Measurements from ENCODE around the gene ZNF792. TPM values are rescaled to one million over a fixed set of nuclear protein-coding genes. Genes with fewer than 3 reads are reported as not detected.

Gene ZNF792
- total RNA-seq: 2.9 and 3.1 TPM in 2 replicates

GRCh38 chr19:34963573-34964406 is at the start of gene ZNF792:
ZNF792 (minus strand) TSS chr19:34964229; CDS start chr19:34963662, 567 bp downstream.

GRCh38 chr19:34999498-35000337 is 35.7 kb upstream of the ZNF792 start, which contains the start of gene GRAMD1A:
GRAMD1A (plus strand) TSS chr19:35000323; CDS start chr19:35000479, 156 bp downstream.

GRCh38 chr19:34926685-34927375 is 37.2 kb downstream of the ZNF792 start, which contains the start of gene ZNF30:
ZNF30 (plus strand) TSS chr19:34926903; CDS start chr19:34929948, 3,045 bp downstream.

Other genes starting within 250 kb of the ZNF792 start
- gene ZNF181, start 230.0 kb downstream of the ZNF792 start, total RNA-seq: 14.6 and 18.8 TPM in 2 replicates
- gene ZNF599, start 191.0 kb downstream of the ZNF792 start, total RNA-seq: 11.2 and 12.0 TPM in 2 replicates
- gene ZNF30, start 37.3 kb downstream of the ZNF792 start, total RNA-seq: 0.36 and 3.1 TPM in 2 replicates
- gene GRAMD1A, start 36.1 kb upstream of the ZNF792 start, total RNA-seq: 51.4 and 69.8 TPM in 2 replicates
- 16.2 and 31.6 TPM in 2 replicates for gene SCN1B, start 66.2 kb upstream of the ZNF792 start, total RNA-seq
- 0.49 TPM in 1 of 2 replicates, not detected in the other for gene HPN, start 77.5 kb upstream of the ZNF792 start, total RNA-seq
- not detected in 2 replicates for gene FXYD3, start 151.6 kb upstream of the ZNF792 start, total RNA-seq
- 0.16 TPM in 1 of 2 replicates, not detected in the other for gene LGI4, start 170.8 kb upstream of the ZNF792 start, total RNA-seq
- 0.49 and 2.0 TPM in 2 replicates for gene FXYD1, start 174.6 kb upstream of the ZNF792 start, total RNA-seq
- not detected in 2 replicates for gene FXYD7, start 179.0 kb upstream of the ZNF792 start, total RNA-seq
- 101 and 147 TPM in 2 replicates for gene FXYD5, start 190.5 kb upstream of the ZNF792 start, total RNA-seq

Data from cardiac atrium fibroblast (primary cell).